ENCODE results near the gene VCL.
"Not testable (repeated sequence)": the region's sequence is repeated elsewhere in the genome, so short reads cannot be mapped to it uniquely, and the experiment has no call there.

Gene VCL

GRCh38 chr10:74058658-74059057, 60.7 kb downstream of the VCL start:
- no peak overlapping the region for H3K27ac ChIP-seq
- no peaks in the 10 kb centered on the region for H3K27me3 ChIP-seq (replicated peaks)
- DNase-seq: no peak
- TF ChIP-seq, protein P1, sequence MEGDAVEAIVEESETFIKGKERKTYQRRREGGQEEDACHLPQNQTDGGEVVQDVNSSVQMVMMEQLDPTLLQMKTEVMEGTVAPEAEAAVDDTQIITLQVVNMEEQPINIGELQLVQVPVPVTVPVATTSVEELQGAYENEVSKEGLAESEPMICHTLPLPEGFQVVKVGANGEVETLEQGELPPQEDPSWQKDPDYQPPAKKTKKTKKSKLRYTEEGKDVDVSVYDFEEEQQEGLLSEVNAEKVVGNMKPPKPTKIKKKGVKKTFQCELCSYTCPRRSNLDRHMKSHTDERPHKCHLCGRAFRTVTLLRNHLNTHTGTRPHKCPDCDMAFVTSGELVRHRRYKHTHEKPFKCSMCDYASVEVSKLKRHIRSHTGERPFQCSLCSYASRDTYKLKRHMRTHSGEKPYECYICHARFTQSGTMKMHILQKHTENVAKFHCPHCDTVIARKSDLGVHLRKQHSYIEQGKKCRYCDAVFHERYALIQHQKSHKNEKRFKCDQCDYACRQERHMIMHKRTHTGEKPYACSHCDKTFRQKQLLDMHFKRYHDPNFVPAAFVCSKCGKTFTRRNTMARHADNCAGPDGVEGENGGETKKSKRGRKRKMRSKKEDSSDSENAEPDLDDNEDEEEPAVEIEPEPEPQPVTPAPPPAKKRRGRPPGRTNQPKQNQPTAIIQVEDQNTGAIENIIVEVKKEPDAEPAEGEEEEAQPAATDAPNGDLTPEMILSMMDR (IDR thresholded peaks at IDR 0.05; ENCODE audit: low read depth, low read length, missing control alignments): no peak
- H3K36me3 ChIP-seq (replicated peaks): peaks cover 13% of the 10 kb centered on the region
- in situ Hi-C loops (cut with HindIII; ENCODE audit: low pct_ligation_motif_present, low sequenced_read_pairs): no loop called here
- no peak overlapping the region for H3K4me3 ChIP-seq (ENCODE audit: low read depth, low read length)

DNA sequence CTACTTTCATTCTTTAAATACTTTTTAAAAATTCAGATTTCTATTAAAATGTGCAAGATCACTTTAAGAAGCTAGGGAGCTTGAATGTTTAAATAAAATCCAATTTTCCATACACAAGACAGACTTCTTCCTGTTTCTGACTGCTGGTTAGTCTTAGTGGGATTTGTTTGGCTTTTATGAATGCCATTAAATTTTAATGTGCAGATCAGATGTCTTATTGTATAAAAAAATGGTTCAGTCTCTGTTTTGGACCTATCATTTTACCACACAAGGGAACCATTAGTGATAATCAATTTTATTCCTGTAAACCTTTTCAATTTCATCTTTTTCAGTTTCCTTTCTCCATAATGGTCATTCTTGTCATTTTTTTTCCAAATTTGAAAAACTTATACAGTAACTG, 63.2 kb downstream of the VCL start:
- DNase-seq: no peak
- peaks cover 29% of the 10 kb centered on the region for H3K36me3 ChIP-seq (replicated peaks)
- TF ChIP-seq, protein P1 (IDR thresholded peaks at IDR 0.05; ENCODE audit: low read depth, low read length, missing control alignments): no peak
- no peak overlapping the region for H3K27ac ChIP-seq
- no peaks in the 10 kb centered on the region for H3K27me3 ChIP-seq (replicated peaks)
- no peak overlapping the region for H3K4me3 ChIP-seq (ENCODE audit: low read depth, low read length)
- in situ Hi-C loops (cut with HindIII; ENCODE audit: low pct_ligation_motif_present, low sequenced_read_pairs): no loop called here

DNA sequence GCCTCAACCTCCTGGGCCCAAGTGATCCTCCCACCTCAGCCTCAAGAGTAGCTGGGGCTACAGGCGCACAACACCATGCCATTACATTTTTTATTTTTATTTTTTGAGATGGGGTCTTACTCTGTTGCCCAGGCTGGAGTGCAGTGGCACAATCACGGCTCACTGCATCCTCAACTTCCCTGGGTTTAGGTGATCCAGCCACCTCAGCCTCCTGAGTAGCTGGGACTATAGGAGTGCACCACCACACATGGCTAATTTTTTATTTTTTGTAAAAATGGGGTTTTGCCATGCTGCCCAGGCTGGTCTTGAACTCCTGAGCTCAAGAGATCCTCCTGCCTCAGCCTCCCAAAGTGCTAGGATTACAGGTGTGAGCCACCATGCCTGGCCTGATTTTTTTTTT, 64.1 kb downstream of the VCL start:
- DNase-seq; H3K27me3 ChIP-seq (replicated peaks); in situ Hi-C loops (cut with HindIII; ENCODE audit: low pct_ligation_motif_present, low sequenced_read_pairs); H3K27ac ChIP-seq; H3K4me3 ChIP-seq (ENCODE audit: low read depth, low read length): not testable (repeated sequence)
- H3K36me3 ChIP-seq (replicated peaks): peaks cover 31% of the 10 kb centered on the region

- peaks cover 31% of the 10 kb centered on the region for H3K36me3 ChIP-seq (replicated peaks)
- in situ Hi-C loops (cut with HindIII; ENCODE audit: low pct_ligation_motif_present, low sequenced_read_pairs): no loop called here
- no peak overlapping the region for H3K4me3 ChIP-seq (ENCODE audit: low read depth, low read length)
- H3K27ac ChIP-seq: no peak overlapping the region
- peak; percentile 68 for DNase-seq
- TF ChIP-seq, protein P1 (IDR thresholded peaks at IDR 0.05; ENCODE audit: low read depth, low read length, missing control alignments): no peak
- H3K27me3 ChIP-seq (replicated peaks): no peaks in the 10 kb centered on the region
These were observed 65.3 kb downstream of the VCL start for GRCh38 chr10:74063256-74063655.

DNA sequence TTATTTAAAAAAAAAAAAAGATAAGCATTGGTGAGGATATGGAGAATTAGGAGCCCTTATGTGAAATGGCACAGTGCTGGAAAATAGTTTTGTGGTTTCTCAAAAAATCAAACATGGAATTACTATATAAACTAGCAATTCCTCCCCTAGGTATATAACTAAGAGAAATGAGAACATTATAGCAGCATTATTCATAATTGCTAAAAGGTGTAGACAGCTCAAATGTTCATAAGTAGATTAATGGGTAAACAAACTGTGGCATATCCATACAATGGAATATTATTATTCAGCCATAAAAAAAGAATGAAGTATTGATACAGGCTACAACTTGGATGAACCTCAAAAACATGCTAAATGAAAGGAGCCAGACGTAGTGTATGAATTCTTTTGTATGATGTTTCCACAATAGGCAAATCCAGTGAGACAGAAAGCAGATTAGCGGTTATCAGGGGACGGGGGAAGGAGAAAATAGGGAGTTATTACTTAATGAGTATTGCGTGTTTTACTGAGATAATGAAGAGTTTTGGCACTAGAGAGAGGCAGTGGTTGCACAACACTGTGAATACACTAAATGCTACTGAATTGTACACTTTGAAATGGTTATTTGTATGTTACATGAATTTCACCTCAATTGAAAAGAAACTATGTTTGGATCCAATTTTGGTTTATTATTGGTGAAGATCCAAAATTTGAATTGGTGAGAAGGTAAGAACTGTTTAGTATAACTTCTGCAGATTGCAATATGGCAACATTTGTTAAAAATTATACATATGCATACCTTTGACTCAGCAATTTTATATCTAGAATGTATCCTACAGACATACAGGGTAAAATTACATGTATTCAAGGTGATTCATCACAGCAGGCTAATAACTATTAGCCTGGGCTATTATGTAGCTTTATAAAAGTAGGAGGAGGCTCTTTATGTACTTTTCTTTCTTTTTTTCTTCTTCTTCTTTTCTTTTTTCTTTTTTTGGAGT, 69.7 kb downstream of the VCL start:
- Histone ChIP-seq H3K4me3 (ENCODE audit: low read depth, low read length) (no peak overlapping the region), H3K36me3 (replicated peaks) (peaks cover 30% of the 10 kb centered on the region), H3K27ac (no peak overlapping the region), H3K27me3 (replicated peaks) (no peaks in the 10 kb centered on the region)
- in situ Hi-C loops (cut with HindIII; ENCODE audit: low pct_ligation_motif_present, low sequenced_read_pairs): no loop called here
- TF ChIP-seq, protein P1 (IDR thresholded peaks at IDR 0.05; ENCODE audit: low read depth, low read length, missing control alignments): no peak
- DNase-seq: no peak

DNA sequence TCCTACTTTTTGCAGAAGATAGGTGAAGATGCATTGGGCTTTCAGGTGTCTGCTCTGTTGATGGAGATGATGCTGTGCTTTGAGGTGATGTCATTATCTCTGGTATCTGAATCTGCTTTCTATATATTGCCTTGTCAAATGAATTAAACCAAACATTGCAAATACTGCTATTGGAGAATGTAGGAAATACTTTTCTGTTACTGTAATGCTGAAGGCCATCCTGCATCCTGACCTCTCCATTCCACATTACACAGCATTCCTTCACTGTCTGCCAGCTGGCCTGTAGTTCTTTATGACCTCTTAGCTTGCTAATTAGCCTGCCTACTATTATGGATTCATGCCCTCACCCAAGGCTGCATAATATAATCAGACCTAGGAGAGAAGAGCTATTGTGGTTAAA, 73.2 kb downstream of the VCL start:
- Histone ChIP-seq H3K4me3 (ENCODE audit: low read depth, low read length) (no peak overlapping the region), H3K27me3 (replicated peaks) (no peaks in the 10 kb centered on the region), H3K27ac (peak overlapping the region; percentile 40), H3K36me3 (replicated peaks) (peaks cover 33% of the 10 kb centered on the region)
- TF ChIP-seq, protein P1 (IDR thresholded peaks at IDR 0.05; ENCODE audit: low read depth, low read length, missing control alignments): no peak
- in situ Hi-C loops (cut with HindIII; ENCODE audit: low pct_ligation_motif_present, low sequenced_read_pairs): no loop called here
- DNase-seq: peak; percentile 72
